HepG2 (cell line): ENCODE data around the gene PCDHB15. TPM values are rescaled to one million over a fixed set of nuclear protein-coding genes. Genes with fewer than 3 reads are reported as not detected.

Source experiments
- ATAC-seq: fragments of 200-7000 bp; cut with Tn5 transposase; 3 replicates; pipeline ENCODE4 v1.9.1; 2020; ENCODE audit warnings: mild to moderate bottlenecking, moderate library complexity
- BruUV-seq: library from RNA; stranded (reverse); fragments of 400-500 nt; replicated peaks from 2 replicates; lab custom pipeline; 2021; lab: Mats Ljungman, UMichigan
- CTCF ChIA-PET: fragments of 300-600 bp; formaldehyde crosslinking; extraction: SDS; loops from one replicate; lab custom pipeline; 2021; ENCODE audit warnings: low total read pairs, inconsistent platforms, low intra/inter-chr PET ratio; lab: Yijun Ruan, JAX
- POLR2A ChIA-PET: fragments of 350-600 bp; sonication (Branson Sonifier 250); formaldehyde crosslinking; loops from one replicate; lab custom pipeline; 2020; ENCODE audit warnings: antibody characterized with exemption, inconsistent platforms; lab: Yijun Ruan, JAX
- DNase-seq: peaks from one replicate; pipeline ENCODE4 v3.0.0-alpha.2; 2015; ENCODE audit warnings: low spot score
- FAIRE-seq: peaks from 3 replicates; lab custom pipeline; 2011; peaks lifted over from hg19 to GRCh38; lab: Jason Lieb, UNC
- H2AFZ ChIP-seq: one replicate; pipeline ENCODE4 v1.6.1; 2011; ENCODE audit warnings: low read length, inconsistent platforms
- H3K27ac ChIP-seq: fragments of 300-600 bp; 3 replicates; pipeline ENCODE4 v1.8.0; 2011; ENCODE audit warnings: mixed run types, mild to moderate bottlenecking, mixed read lengths, low read length, inconsistent platforms; ENCODE audit not compliant: insufficient read depth; ENCODE audit errors: extremely low read length
- H3K27me3 ChIP-seq, 2 experiments: fragments of 200-600 bp in 1 of 2; 2 replicates in 1 of 2; 3 replicates in 1 of 2; pipeline versions ENCODE4 v1.6.0 to v1.8.0; 2011; ENCODE audit warnings: low read length in 2 of 2, mild to moderate bottlenecking in 2 of 2, moderate library complexity in 2 of 2, inconsistent platforms in 1 of 2; ENCODE audit not compliant: insufficient read depth in 2 of 2, control insufficient read depth in 1 of 2
- H3K36me3 ChIP-seq, 2 experiments: fragments of 200-600 bp in 1 of 2; replicated peaks in 1 of 2; 2 replicates in 1 of 2; 3 replicates in 1 of 2; pipeline versions ENCODE4 v1.5.1 to v1.8.0; 2011; ENCODE audit warnings: low read length in 2 of 2, inconsistent platforms in 1 of 2; ENCODE audit not compliant: insufficient read depth in 2 of 2, control insufficient read depth in 1 of 2
- H3K4me1 ChIP-seq: 2 replicates; pipeline ENCODE4 v1.5.1; 2012; ENCODE audit warnings: low read length, inconsistent platforms; ENCODE audit not compliant: insufficient read depth
- H3K4me2 ChIP-seq: 2 replicates; pipeline ENCODE4 v1.6.0; 2011; ENCODE audit warnings: low read depth, low read length, inconsistent platforms
- H3K4me3 ChIP-seq, 3 experiments: fragments of 200-600 bp in 1 of 3; sonication (generic), shearing (Covaris generic) in 1 of 3; replicated peaks in 1 of 3; 2 replicates each; pipeline ENCODE4 v1.5.1; 2011 to 2016; ENCODE audit warnings: low read length in 3 of 3, inconsistent platforms in 2 of 3, low read depth in 2 of 3, mild to moderate bottlenecking in 2 of 3, control low read depth in 1 of 3, mixed read lengths in 1 of 3; ENCODE audit not compliant: insufficient read depth in 1 of 3
- H3K79me2 ChIP-seq: one replicate; pipeline ENCODE4 v1.6.1; 2011; ENCODE audit warnings: low read length, inconsistent platforms; ENCODE audit not compliant: insufficient read depth
- H3K9ac ChIP-seq: 2 replicates; pipeline ENCODE4 v1.6.0; 2011; ENCODE audit warnings: mild to moderate bottlenecking, low read depth, low read length, inconsistent platforms; ENCODE audit not compliant: insufficient read depth
- H3K9me3 ChIP-seq: 2 replicates; pipeline ENCODE4 v1.5.1; 2012; ENCODE audit warnings: mild to moderate bottlenecking, low read length
- H4K20me1 ChIP-seq: 2 replicates; pipeline ENCODE4 v1.6.0; 2011; ENCODE audit warnings: inconsistent platforms, mild to moderate bottlenecking, low read length, moderate library complexity; ENCODE audit not compliant: insufficient read depth
- IKZF4 ChIP-seq: sonication (generic); formaldehyde crosslinking; IDR thresholded peaks from 2 replicates; pipeline ENCODE4 v1.5.1; 2020; ENCODE audit warnings: borderline replicate concordance, mild to moderate bottlenecking, low read depth, missing genetic modification reagents; ENCODE audit errors: not compliant biosample characterization
- PITX1 ChIP-seq: sonication (generic); formaldehyde crosslinking; IDR thresholded peaks from 2 replicates; pipeline ENCODE4 v1.5.1; 2020; ENCODE audit warnings: mild to moderate bottlenecking, missing genetic modification reagents
- SIN3B ChIP-seq: fragments of 150-350 bp; IDR thresholded peaks from 2 replicates; pipeline ENCODE4 v1.6.1; 2014; ENCODE audit warnings: low read length
- ZFP1 ChIP-seq: IDR thresholded peaks from 2 replicates; pipeline ENCODE4 v1.6.1; 2016
- WGBS: methylation state at CpG from one replicate; pipeline ENCODE4 v1.1.6; 2017; ENCODE audit warnings: low lambda C conversion rate; 5-methylcytosine and 5-hydroxymethylcytosine counted together
- in situ Hi-C: cut with HindIII; loops from 2 replicates; pipeline ENCODE4 v1.10.0; 2017; ENCODE audit warnings: low pct_unique_long_range_greater_than_20kb; ENCODE audit not compliant: extremely low pct_ligation_motif_present
- intact Hi-C: fragments of 100-400 bp; cut with micrococcal nuclease; formaldehyde crosslinking; loops from one replicate; pipeline ENCODE4 v1.10.0; 2022; ENCODE audit not compliant: unreplicated experiment
- polyA plus RNA-seq, 8 experiments: library from polyadenylated mRNA; depleted of rRNA in 3 of 8; stranded (reverse) in 7 of 8; unstranded in 1 of 8; fragments of >200 nt; fragmentation: Illumina TruSeq in 4 of 8; extraction: Trizol in 4 of 8; gene quantifications; 2 replicates each; pipeline versions ENCODE4 v1.2.1 to v1.2.3, GENCODE V29; 2011 to 2016; ENCODE audit warnings: low read depth in 4 of 8, missing spikeins in 1 of 8, mixed read lengths in 1 of 8; ENCODE audit not compliant: insufficient read depth in 1 of 8
- total RNA-seq, 5 experiments: library from RNA; depleted of rRNA; stranded (reverse); fragments of >200 nt; fragmentation: Illumina TruSeq; extraction: Trizol; gene quantifications; 2 replicates each; pipeline ENCODE4 v1.2.3, GENCODE V29; 2016; ENCODE audit warnings: low read depth in 1 of 5
- TF ChIP-seq, protein P1 (sequence below): sonication (generic); formaldehyde crosslinking; IDR thresholded peaks from 2 replicates; pipeline ENCODE4 v1.4.0; 2020; ENCODE audit warnings: missing genetic modification reagents, mild to moderate bottlenecking, borderline replicate concordance
- TF ChIP-seq, protein P2 (sequence below): sonication (generic); formaldehyde crosslinking; IDR thresholded peaks from 2 replicates; pipeline ENCODE4 v1.4.0; 2020; ENCODE audit warnings: mild to moderate bottlenecking, missing genetic modification reagents

PCDHB15 gene
- total and polyA plus RNA-seq, 2 of the 13 experiments (the other 11 are each of a cell fraction or from before 2014, with no cell fraction given), result 0.22 to 0.26 TPM

DNA sequence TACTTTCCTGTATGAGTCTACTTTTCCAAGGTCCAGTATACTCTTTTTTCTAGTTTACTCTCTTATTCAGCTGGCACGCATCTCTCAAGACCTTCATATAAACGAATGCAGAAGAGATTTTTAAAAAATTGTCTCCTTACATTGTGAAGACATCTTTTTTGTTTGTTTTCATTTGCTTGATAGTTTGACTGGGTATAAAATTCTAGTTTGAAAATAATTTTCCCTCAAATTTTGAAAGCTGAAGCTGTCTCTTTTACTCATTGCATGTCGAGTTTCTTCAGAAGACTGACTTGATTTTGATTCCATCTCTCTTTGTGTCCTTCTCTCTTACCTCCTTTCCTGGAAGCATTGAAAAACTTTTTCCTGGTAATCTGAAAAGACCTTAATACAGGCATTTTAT is 48.8 kb upstream of the PCDHB15 start:
- Histone ChIP-seq H2AFZ (no peak overlapping the region), H3K9ac (no peak overlapping the region), H3K27me3 (no peaks in the 10 kb centered on the region), H3K4me2 (no peak overlapping the region), H4K20me1 (no peaks in the 10 kb centered on the region), H3K27ac (no peak overlapping the region), H3K4me1 (no peaks in the 10 kb centered on the region), H3K4me3 (no peak overlapping the region), H3K36me3 (no peaks in the 10 kb centered on the region), H3K9me3 (peaks cover 21% of the 10 kb centered on the region), H3K79me2 (no peaks in the 10 kb centered on the region)
- CTCF ChIA-PET, result no interaction called here
- intact Hi-C loops, result no loop called here
- no TSS peak for BruUV-seq
- POLR2A ChIA-PET, result no interaction called here
- ATAC-seq (no peak), DNase-seq (no peak), FAIRE-seq (no peak)
- WGBS, result under 1% methylated on average over 3 of the region's 3 CpGs
- in situ Hi-C loops, result no loop called here
- peak; percentile 97; the same call in 1 of the 2 replicates for TF ChIP-seq ZFP1
- TF ChIP-seq IKZF4 (CRISPR knock-in tag), result no peak
- TF ChIP-seq, protein P1, sequence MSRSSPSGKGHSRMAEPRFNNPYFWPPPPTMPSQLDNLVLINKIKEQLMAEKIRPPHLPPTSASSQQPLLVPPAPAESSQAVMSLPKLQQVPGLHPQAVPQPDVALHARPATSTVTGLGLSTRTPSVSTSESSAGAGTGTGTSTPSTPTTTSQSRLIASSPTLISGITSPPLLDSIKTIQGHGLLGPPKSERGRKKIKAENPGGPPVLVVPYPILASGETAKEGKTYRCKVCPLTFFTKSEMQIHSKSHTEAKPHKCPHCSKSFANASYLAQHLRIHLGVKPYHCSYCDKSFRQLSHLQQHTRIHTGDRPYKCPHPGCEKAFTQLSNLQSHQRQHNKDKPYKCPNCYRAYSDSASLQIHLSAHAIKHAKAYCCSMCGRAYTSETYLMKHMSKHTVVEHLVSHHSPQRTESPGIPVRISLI (CRISPR knock-in tag), result no peak
- no peak for TF ChIP-seq PITX1 (CRISPR knock-in tag)
- TF ChIP-seq, protein P2, sequence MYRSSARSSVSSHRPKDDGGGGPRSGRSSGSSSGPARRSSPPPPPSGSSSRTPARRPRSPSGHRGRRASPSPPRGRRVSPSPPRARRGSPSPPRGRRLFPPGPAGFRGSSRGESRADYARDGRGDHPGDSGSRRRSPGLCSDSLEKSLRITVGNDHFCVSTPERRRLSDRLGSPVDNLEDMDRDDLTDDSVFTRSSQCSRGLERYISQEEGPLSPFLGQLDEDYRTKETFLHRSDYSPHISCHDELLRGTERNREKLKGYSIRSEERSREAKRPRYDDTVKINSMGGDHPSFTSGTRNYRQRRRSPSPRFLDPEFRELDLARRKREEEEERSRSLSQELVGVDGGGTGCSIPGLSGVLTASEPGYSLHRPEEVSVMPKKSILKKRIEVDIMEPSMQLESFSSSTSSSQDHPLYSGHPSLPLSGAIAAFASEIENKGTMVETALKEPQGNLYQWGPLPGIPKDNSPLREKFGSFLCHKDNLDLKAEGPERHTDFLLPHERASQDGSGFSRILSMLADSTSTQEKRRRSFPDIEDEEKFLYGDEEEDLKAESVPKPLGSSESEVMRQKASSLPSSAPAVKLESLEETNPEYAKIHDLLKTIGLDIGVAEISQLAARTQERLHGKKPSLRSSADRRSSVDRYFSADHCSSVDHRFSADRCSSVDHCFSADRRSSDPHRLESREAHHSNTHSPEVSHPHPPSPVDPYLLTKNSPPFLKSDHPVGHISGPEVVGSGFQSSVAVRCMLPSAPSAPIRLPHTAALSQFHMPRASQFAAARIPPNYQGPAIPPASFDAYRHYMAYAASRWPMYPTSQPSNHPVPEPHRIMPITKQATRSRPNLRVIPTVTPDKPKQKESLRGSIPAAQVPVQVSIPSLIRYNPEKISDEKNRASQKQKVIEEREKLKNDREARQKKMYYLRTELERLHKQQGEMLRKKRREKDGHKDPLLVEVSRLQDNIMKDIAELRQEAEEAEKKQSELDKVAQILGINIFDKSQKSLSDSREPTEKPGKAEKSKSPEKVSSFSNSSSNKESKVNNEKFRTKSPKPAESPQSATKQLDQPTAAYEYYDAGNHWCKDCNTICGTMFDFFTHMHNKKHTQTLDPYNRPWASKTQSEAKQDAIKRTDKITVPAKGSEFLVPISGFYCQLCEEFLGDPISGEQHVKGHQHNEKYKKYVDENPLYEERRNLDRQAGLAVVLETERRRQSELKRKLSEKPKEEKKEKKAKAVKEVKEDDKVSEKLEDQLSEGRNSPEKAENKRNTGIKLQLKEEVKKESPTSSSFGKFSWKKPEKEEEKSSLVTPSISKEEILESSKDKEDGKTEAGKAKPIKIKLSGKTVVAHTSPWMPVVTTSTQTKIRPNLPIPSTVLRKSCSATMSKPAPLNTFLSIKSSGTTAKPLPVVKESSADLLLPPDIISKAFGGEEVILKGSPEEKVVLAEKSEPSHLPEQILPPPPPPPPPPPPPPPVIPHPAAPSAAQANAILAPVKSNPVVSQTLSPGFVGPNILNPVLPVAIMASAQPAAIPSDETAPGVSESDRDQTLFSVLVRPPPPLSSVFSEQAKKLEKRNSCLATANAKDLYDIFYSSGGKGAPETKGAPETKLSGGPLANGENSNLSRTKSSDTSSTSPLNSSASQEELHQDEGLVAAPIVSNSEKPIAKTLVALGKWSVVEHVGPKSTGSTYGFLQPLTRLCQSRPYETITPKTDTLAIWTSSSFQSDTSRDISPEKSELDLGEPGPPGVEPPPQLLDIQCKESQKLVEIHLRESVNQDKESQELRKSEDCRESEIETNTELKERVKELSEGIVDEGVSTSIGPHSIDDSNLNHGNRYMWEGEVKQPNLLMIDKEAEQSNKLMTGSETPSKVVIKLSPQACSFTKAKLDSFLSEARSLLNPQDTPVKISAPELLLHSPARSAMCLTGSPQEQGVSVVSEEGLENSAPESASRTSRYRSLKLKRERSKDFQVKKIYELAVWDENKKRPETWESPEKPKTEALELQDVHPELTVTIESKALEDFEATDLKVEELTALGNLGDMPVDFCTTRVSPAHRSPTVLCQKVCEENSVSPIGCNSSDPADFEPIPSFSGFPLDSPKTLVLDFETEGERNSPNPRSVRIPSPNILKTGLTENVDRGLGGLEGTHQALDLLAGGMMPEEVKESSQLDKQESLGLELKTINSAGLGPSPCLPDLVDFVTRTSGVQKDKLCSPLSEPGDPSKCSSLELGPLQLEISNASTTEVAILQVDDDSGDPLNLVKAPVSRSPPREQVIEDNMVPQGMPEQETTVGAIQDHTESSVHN (CRISPR knock-in tag), result no peak
- TF ChIP-seq SIN3B, result no peak
